H1 (cell line): Measurements from ENCODE around the gene RAB3GAP1. TPM values are rescaled to one million over a fixed set of nuclear protein-coding genes. Genes with fewer than 3 reads are reported as not detected.

Experiments used
- ATF3 ChIP-seq: IDR thresholded peaks from 2 replicates; pipeline ENCODE4 v1.6.1; 2011; ENCODE audit warnings: low read depth, mild to moderate bottlenecking, low read length; ENCODE audit not compliant: insufficient read depth
- CBX8 ChIP-seq: fragments of 300-800, 300-1000 bp; sonication (generic); IDR thresholded peaks from 2 replicates; pipeline ENCODE4 v1.7.1; 2016; ENCODE audit warnings: low read depth, low read length, borderline replicate concordance
- CEBPB ChIP-seq: IDR thresholded peaks from 2 replicates; pipeline ENCODE4 v1.6.1; 2012; ENCODE audit warnings: low read depth, low read length
- CHD1 ChIP-seq: IDR thresholded peaks from 2 replicates; pipeline ENCODE4 v1.6.1; 2012; ENCODE audit warnings: low read depth, low read length, improper control_type of control experiment
- GABPA ChIP-seq: IDR thresholded peaks from 2 replicates; pipeline ENCODE4 v1.6.1; 2011; ENCODE audit warnings: mild to moderate bottlenecking, low read length, moderate library complexity, borderline replicate concordance; ENCODE audit not compliant: insufficient read depth
- NRF1 ChIP-seq: IDR thresholded peaks from 2 replicates; pipeline ENCODE4 v1.6.1; 2011; ENCODE audit warnings: mild to moderate bottlenecking, low read depth, low read length, improper control_type of control experiment
- POLR2AphosphoS5 ChIP-seq: IDR thresholded peaks from 2 replicates; pipeline ENCODE4 v1.6.1; 2011; ENCODE audit warnings: low read depth, low read length
- SAP30 ChIP-seq: fragments of 300-600 bp; sonication (generic); IDR thresholded peaks from 2 replicates; pipeline ENCODE4 v1.7.1; 2012; ENCODE audit warnings: low read length, moderate library complexity, mild to moderate bottlenecking, inconsistent platforms; ENCODE audit not compliant: insufficient read depth, insufficient replicate concordance
- SIX5 ChIP-seq: IDR thresholded peaks from 2 replicates; pipeline ENCODE4 v1.6.1; 2011; ENCODE audit warnings: mild to moderate bottlenecking, low read depth, low read length
- SP2 ChIP-seq: IDR thresholded peaks from 2 replicates; pipeline ENCODE4 v1.6.1; 2012; ENCODE audit warnings: mild to moderate bottlenecking, low read length, inconsistent platforms
- polyA plus RNA-seq, 7 experiments: library from polyadenylated mRNA; depleted of rRNA in 3 of 7; stranded (reverse) in 5 of 7; unstranded in 2 of 7; fragments of >200 nt in 5 of 7; fragments of 200-250 nt in 2 of 7; gene quantifications; 1 replicate in 5 of 7; 2 replicates in 1 of 7; 4 replicates in 1 of 7; pipeline versions ENCODE4 v1.2.1 to v1.2.3, GENCODE V29; 2011 to 2013; ENCODE audit warnings: missing spikeins in 2 of 7, mixed read lengths in 2 of 7
- small RNA-seq: library from polyadenylated mRNA; stranded (forward); fragments of <200 nt; extraction: miRNeasy Mini kit (QIAGEN cat#:217004); gene quantifications from one replicate; pipeline ENCODE3, GENCODE V24; 2013; ENCODE audit not compliant: insufficient read depth
- total RNA-seq: library from RNA; stranded (reverse); fragmentation: NEBNext Ultra II Directional; extraction: Animal tissue kit (Norgen Biotek cat#: 25700); gene quantifications from 2 replicates; pipeline ENCODE4 v1.2.1, GENCODE V29; 2021

RAB3GAP1 gene
- total and polyA plus RNA-seq, 2 of the 8 experiments (the other 6 are each of a cell fraction or from before 2014, with no cell fraction given) = 9.8 to 28.6 TPM

GRCh38 chr2:135219226-135219625, 167.1 kb downstream of the RAB3GAP1 start (continued):
- TF ChIP-seq ATF3 = no peak
- no peak for TF ChIP-seq CHD1
- no peak for TF ChIP-seq CEBPB
- TF ChIP-seq GABPA = no peak
- TF ChIP-seq CBX8 = no peak
- no peak for TF ChIP-seq SAP30
- TF ChIP-seq SP2 = no peak
- no peak for TF ChIP-seq NRF1
- no peak for TF ChIP-seq POLR2AphosphoS5
- TF ChIP-seq SIX5 = no peak

Small RNA genes lying within 50 kb of the gene (small RNA-seq; reads per million reads assigned to genes)
- not detected for gene SNORA40B

Other genes with a start within 250 kb of the RAB3GAP1 start
- gene ACMSD, start 213.7 kb upstream of the RAB3GAP1 start, total RNA-seq = not detected in 2 replicates
- not detected in 2 replicates for gene ACMSD, start 213.7 kb upstream of the RAB3GAP1 start, polyA plus RNA-seq (2011; rRNA removed)
- gene CCNT2, start 133.5 kb upstream of the RAB3GAP1 start, total RNA-seq = 38.3 and 39.7 TPM in 2 replicates
- gene CCNT2, start 133.5 kb upstream of the RAB3GAP1 start, polyA plus RNA-seq (2011; rRNA removed) = 13.0 and 17.7 TPM in 2 replicates
- not detected in 2 replicates for gene MAP3K19, start 4.8 kb upstream of the RAB3GAP1 start, total RNA-seq
- gene MAP3K19, start 4.8 kb upstream of the RAB3GAP1 start, polyA plus RNA-seq (2011; rRNA removed) = not detected in 2 replicates